ENCODE measurements around the gene PAM16.

The PAM16 gene

DNA sequence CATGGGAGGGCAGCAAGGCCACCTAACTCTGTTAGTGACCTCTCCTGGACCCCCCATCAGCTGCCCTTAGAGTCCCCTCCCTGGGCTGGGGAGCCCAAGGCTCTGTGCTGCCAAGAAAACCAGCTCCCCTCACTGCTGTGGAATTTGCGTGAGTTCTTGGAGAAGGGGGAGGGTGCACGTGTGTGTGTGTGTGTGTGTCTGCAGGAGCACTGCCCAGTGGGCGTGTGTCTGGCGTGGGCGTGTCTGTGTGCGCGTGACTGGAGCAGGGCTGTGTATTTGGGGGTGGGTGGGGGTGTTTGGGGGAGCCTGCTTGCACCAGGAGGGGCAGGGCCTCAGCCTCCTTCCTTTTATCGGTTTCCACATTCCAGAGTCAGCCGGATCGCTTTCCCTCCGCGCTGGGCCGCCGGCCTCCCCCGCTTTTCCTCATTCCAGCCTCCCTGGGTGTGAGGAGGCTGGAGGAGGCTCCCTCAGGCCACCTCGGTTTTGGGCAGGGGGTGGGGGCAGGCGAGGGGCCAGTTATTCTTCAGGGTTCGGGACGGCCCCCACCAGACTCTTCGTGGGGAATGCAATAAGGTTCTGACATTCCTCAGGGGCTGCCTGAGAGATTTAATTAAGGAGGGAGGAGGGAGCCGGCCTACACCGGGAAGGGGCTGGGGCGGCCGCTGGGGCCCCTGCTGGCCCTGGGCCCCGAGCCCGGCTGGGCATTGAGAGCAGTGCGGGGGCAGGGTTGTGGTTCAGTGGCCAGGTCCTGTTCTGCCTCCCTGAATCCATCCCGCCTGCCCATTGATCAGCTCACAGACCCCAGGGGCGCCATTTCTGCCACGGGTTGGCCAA lies 23.0 kb upstream of the PAM16 start (continued):
- no peak for TF ChIP-seq ZNF76 (tag by site-specific recombination; IDR thresholded peaks at IDR 0.05; ENCODE audit: borderline replicate concordance, low read depth)
- no peak for TF ChIP-seq ZNF24 (tag by site-specific recombination; IDR thresholded peaks at IDR 0.05)
- TF ChIP-seq PRDM6 (tag by site-specific recombination; IDR thresholded peaks at IDR 0.05) = no peak
- no peak for TF ChIP-seq ZNF112 (tag by site-specific recombination; IDR thresholded peaks at IDR 0.05)
- TF ChIP-seq ZNF529 (tag by site-specific recombination; IDR thresholded peaks at IDR 0.05; ENCODE audit: insufficient replicate concordance) = no peak
- no peak for TF ChIP-seq ZNF514 (tag by site-specific recombination; IDR thresholded peaks at IDR 0.05)
- TF ChIP-seq ZNF777 (tag by site-specific recombination; IDR thresholded peaks at IDR 0.05; ENCODE audit: borderline replicate concordance) = no peak
- TF ChIP-seq SCRT2 (tag by site-specific recombination; IDR thresholded peaks at IDR 0.05) = no peak
- TF ChIP-seq, protein P1, sequence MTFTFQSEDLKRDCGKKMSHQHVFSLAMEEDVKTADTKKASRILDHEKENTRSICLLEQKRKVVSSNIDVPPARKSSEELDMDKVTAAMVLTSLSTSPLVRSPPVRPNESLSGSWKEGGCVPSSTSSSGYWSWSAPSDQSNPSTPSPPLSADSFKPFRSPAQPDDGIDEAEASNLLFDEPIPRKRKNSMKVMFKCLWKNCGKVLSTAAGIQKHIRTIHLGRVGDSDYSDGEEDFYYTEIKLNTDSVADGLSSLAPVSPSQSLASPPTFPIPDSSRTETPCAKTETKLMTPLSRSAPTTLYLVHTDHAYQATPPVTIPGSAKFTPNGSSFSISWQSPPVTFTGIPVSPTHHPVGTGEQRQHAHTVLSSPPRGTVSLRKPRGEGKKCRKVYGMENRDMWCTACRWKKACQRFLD (tag by site-specific recombination; IDR thresholded peaks at IDR 0.05) = no peak
- no peak for TF ChIP-seq ZNF548 (tag by site-specific recombination; IDR thresholded peaks at IDR 0.05)
- TF ChIP-seq ZNF510 (tag by site-specific recombination; IDR thresholded peaks at IDR 0.05; ENCODE audit: insufficient replicate concordance) = no peak
- no peak for TF ChIP-seq ZSCAN5A (tag by site-specific recombination; IDR thresholded peaks at IDR 0.05)
- peak; percentile 76 for TF ChIP-seq ZSCAN4 (tag by site-specific recombination; IDR thresholded peaks at IDR 0.05)
- TF ChIP-seq ZNF629 (tag by site-specific recombination; IDR thresholded peaks at IDR 0.05) = no peak
- TF ChIP-seq REPIN1 (tag by site-specific recombination; IDR thresholded peaks at IDR 0.05; ENCODE audit: low read depth) = no peak
- TF ChIP-seq ZNF239 (tag by site-specific recombination; IDR thresholded peaks at IDR 0.05) = no peak
- no peak for TF ChIP-seq ZNF558 (tag by site-specific recombination; IDR thresholded peaks at IDR 0.05)
- TF ChIP-seq IKZF3 (tag by site-specific recombination; IDR thresholded peaks at IDR 0.05) = no peak
- TF ChIP-seq ZNF501 (tag by site-specific recombination; IDR thresholded peaks at IDR 0.05) = no peak
- TF ChIP-seq, protein P2, sequence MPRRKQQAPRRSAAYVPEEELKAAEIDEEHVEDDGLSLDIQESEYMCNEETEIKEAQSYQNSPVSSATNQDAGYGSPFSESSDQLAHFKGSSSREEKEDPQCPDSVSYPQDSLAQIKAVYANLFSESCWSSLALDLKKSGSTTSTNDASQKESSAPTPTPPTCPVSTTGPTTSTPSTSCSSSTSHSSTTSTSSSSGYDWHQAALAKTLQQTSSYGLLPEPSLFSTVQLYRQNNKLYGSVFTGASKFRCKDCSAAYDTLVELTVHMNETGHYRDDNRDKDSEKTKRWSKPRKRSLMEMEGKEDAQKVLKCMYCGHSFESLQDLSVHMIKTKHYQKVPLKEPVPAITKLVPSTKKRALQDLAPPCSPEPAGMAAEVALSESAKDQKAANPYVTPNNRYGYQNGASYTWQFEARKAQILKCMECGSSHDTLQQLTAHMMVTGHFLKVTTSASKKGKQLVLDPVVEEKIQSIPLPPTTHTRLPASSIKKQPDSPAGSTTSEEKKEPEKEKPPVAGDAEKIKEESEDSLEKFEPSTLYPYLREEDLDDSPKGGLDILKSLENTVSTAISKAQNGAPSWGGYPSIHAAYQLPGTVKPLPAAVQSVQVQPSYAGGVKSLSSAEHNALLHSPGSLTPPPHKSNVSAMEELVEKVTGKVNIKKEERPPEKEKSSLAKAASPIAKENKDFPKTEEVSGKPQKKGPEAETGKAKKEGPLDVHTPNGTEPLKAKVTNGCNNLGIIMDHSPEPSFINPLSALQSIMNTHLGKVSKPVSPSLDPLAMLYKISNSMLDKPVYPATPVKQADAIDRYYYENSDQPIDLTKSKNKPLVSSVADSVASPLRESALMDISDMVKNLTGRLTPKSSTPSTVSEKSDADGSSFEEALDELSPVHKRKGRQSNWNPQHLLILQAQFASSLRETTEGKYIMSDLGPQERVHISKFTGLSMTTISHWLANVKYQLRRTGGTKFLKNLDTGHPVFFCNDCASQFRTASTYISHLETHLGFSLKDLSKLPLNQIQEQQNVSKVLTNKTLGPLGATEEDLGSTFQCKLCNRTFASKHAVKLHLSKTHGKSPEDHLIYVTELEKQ (tag by site-specific recombination; IDR thresholded peaks at IDR 0.05; ENCODE audit: borderline replicate concordance) = no peak
- TF ChIP-seq ZNF175 (tag by site-specific recombination; IDR thresholded peaks at IDR 0.05) = no peak
- TF ChIP-seq ZNF701 (tag by site-specific recombination; IDR thresholded peaks at IDR 0.05) = no peak
- TF ChIP-seq ZNF610 (tag by site-specific recombination; IDR thresholded peaks at IDR 0.05; ENCODE audit: borderline replicate concordance) = no peak
- peak; percentile 60 for TF ChIP-seq GLIS1 (tag by site-specific recombination; IDR thresholded peaks at IDR 0.05)
- TF ChIP-seq ZSCAN23 (tag by site-specific recombination; IDR thresholded peaks at IDR 0.05) = no peak
- TF ChIP-seq ZBTB26 (tag by site-specific recombination; optimal IDR thresholded peaks at IDR 0.05) = peak; percentile 17
- TF ChIP-seq WT1 (tag by site-specific recombination; IDR thresholded peaks at IDR 0.05) = no peak
- TF ChIP-seq ZNF155 (tag by site-specific recombination; IDR thresholded peaks at IDR 0.05) = no peak
- TF ChIP-seq FEZF1 (tag by site-specific recombination; IDR thresholded peaks at IDR 0.05) = no peak
- TF ChIP-seq ZBTB7A (tag by site-specific recombination; IDR thresholded peaks at IDR 0.05; ENCODE audit: low read depth) = no peak
